ENCODE data around the gene NKAIN2.

Gene NKAIN2

GRCh38 chr6:123808556-123808955, 4.9 kb downstream of the NKAIN2 start:
- DNase-seq (ENCODE audit: low read depth), result no peak
- no peak overlapping the region for H3K4me3 ChIP-seq (ENCODE audit: low read depth, low read length)
- no peak for TF ChIP-seq CTCF (IDR thresholded peaks at IDR 0.05; ENCODE audit: low read depth, low read length)
- TF ChIP-seq MYC (IDR thresholded peaks at IDR 0.05; ENCODE audit: low read depth, low read length), result no peak
- TF ChIP-seq POLR2A (IDR thresholded peaks at IDR 0.05; ENCODE audit: extremely low read depth, insufficient read length), result no peak
- TF ChIP-seq MAX (IDR thresholded peaks at IDR 0.05; ENCODE audit: low read depth, low read length), result no peak

DNA sequence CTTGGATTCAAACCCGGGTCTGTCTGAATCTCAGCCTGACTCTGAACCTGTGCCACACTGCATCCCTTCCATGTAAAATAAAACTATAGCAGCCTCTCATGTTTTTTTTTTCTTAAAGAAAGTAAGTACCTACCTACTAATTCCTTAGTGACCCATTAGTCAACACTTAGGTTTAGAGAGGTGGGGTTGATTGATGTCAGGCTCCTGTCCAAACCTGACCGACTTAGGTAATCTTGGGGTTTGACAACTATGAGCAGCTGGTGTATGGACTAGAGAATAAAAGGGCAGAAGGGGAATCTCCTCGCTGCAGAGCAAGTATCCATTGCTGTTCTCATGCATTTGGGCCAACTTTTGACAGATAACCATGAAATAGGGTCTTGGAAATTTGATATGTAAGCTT, 6.5 kb downstream of the NKAIN2 start:
- H3K4me3 ChIP-seq (ENCODE audit: low read depth, low read length), result no peak overlapping the region
- TF ChIP-seq CTCF (IDR thresholded peaks at IDR 0.05; ENCODE audit: low read depth, low read length) (no peak), MYC (IDR thresholded peaks at IDR 0.05; ENCODE audit: low read depth, low read length) (no peak), POLR2A (IDR thresholded peaks at IDR 0.05; ENCODE audit: extremely low read depth, insufficient read length) (no peak), MAX (IDR thresholded peaks at IDR 0.05; ENCODE audit: low read depth, low read length) (no peak)
- DNase-seq (ENCODE audit: low read depth), result no peak

DNA sequence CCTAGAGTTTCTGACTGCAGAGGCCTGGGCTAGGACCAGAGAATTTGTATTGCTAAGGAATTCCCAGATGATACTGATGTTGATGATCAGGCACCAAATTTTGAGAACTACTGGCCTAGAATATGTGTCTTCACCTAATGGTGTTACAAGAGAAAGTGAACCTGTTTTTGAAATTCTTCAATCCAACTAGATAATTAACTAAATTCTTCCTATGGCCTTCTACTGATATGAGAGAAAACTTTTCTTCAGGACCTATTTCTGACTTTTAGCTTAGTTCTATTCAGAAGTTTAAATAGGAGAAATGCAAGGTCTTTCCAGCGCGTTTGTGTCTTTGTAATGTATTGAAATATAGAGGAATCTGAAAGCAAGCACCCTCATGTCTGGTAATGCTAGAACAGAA, 7.3 kb downstream of the NKAIN2 start:
- TF ChIP-seq POLR2A (IDR thresholded peaks at IDR 0.05; ENCODE audit: extremely low read depth, insufficient read length) (no peak), MYC (IDR thresholded peaks at IDR 0.05; ENCODE audit: low read depth, low read length) (no peak), CTCF (IDR thresholded peaks at IDR 0.05; ENCODE audit: low read depth, low read length) (no peak), MAX (IDR thresholded peaks at IDR 0.05; ENCODE audit: low read depth, low read length) (no peak)
- no peak overlapping the region for H3K4me3 ChIP-seq (ENCODE audit: low read depth, low read length)
- no peak for DNase-seq (ENCODE audit: low read depth)

GRCh38 chr6:123811378-123811777, 7.7 kb downstream of the NKAIN2 start:
- TF ChIP-seq MAX (IDR thresholded peaks at IDR 0.05; ENCODE audit: low read depth, low read length) (no peak), CTCF (IDR thresholded peaks at IDR 0.05; ENCODE audit: low read depth, low read length) (no peak), POLR2A (IDR thresholded peaks at IDR 0.05; ENCODE audit: extremely low read depth, insufficient read length) (no peak), MYC (IDR thresholded peaks at IDR 0.05; ENCODE audit: low read depth, low read length) (no peak)
- no peak overlapping the region for H3K4me3 ChIP-seq (ENCODE audit: low read depth, low read length)
- no peak for DNase-seq (ENCODE audit: low read depth)

DNA sequence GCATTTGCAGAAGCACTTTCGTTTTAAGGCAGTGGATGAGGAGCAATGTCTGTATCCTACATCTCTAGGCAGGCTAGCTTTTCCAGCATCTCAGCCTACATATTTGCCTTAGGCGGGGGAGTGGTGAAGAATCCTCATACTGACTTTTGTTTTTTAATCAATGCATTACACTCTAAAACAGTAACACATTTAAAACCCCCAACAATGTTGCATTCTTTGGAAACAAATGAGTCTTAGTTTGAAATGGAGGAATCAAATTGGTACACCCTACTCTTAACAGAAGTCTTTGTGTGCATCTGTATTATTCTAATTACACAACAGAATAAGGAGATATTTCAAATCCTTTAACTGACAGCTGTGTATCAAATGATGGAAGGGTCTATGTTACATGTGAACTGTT, 9.0 kb downstream of the NKAIN2 start:
- H3K4me3 ChIP-seq (ENCODE audit: low read depth, low read length), result no peak overlapping the region
- TF ChIP-seq POLR2A (IDR thresholded peaks at IDR 0.05; ENCODE audit: extremely low read depth, insufficient read length) (no peak), MAX (IDR thresholded peaks at IDR 0.05; ENCODE audit: low read depth, low read length) (no peak), MYC (IDR thresholded peaks at IDR 0.05; ENCODE audit: low read depth, low read length) (no peak), CTCF (IDR thresholded peaks at IDR 0.05; ENCODE audit: low read depth, low read length) (no peak)
- no peak for DNase-seq (ENCODE audit: low read depth)

GRCh38 chr6:123821112-123821511, 17.4 kb downstream of the NKAIN2 start:
- H3K4me3 ChIP-seq (ENCODE audit: low read depth, low read length), result no peak overlapping the region
- TF ChIP-seq CTCF (IDR thresholded peaks at IDR 0.05; ENCODE audit: low read depth, low read length) (no peak), POLR2A (IDR thresholded peaks at IDR 0.05; ENCODE audit: extremely low read depth, insufficient read length) (no peak), MAX (IDR thresholded peaks at IDR 0.05; ENCODE audit: low read depth, low read length) (no peak), MYC (IDR thresholded peaks at IDR 0.05; ENCODE audit: low read depth, low read length) (no peak)
- DNase-seq (ENCODE audit: low read depth), result no peak
